ENCODE results near the gene GET3. TPM values are rescaled to one million over a fixed set of nuclear protein-coding genes. Genes with fewer than 3 reads are reported as not detected.

Gene GET3
- total and polyA plus RNA-seq, 2 of the 13 experiments (the other 11 are each of a cell fraction or from before 2014, with no cell fraction given) = 57.7 to 59.4 TPM

GRCh38 chr19:12791345-12792050 lies 54.2 kb downstream of the GET3 start, which contains the start of gene JUNB (continued):
- TF ChIP-seq MNT (IDR thresholded peaks at IDR 0.05) = no peak; the same call in none of the 2 replicates
- peak; percentile 65 for TF ChIP-seq GMEB2 (CRISPR knock-in tag; IDR thresholded peaks at IDR 0.05; ENCODE audit: low read depth)
- peak; percentile 21 for TF ChIP-seq ZEB1 (IDR thresholded peaks at IDR 0.05; ENCODE audit: insufficient replicate concordance, low read depth)
- peak; percentile 93 for TF ChIP-seq GATA4 (IDR thresholded peaks at IDR 0.05; ENCODE audit: borderline replicate concordance, low read depth)
- peak; percentile 87 for TF ChIP-seq ZBTB7B (CRISPR knock-in tag; IDR thresholded peaks at IDR 0.05)
- TF ChIP-seq SP4 (CRISPR knock-in tag; IDR thresholded peaks at IDR 0.05) = peak; percentile 81; the same call in 1 of the 2 replicates
- peak; percentile 66 for TF ChIP-seq ZNF124 (CRISPR knock-in tag; IDR thresholded peaks at IDR 0.05)
- peak; percentile 100 for TF ChIP-seq POLR2G (IDR thresholded peaks at IDR 0.05; ENCODE audit: low read depth, low read length)
- no peak for TF ChIP-seq ZNF512 (CRISPR knock-in tag; IDR thresholded peaks at IDR 0.05)
- TF ChIP-seq ZNF768 (CRISPR knock-in tag; IDR thresholded peaks at IDR 0.05) = peak; percentile 76; the same call in 1 of the 2 replicates
- peak; percentile 82; the same call in 1 of the 2 replicates for TF ChIP-seq SMAD3 (CRISPR knock-in tag; IDR thresholded peaks at IDR 0.05)
- TF ChIP-seq ZBTB42 (CRISPR knock-in tag; IDR thresholded peaks at IDR 0.05) = no peak
- TF ChIP-seq GABPA (IDR thresholded peaks at IDR 0.05; ENCODE audit: low read depth, low read length) = peak; percentile 23; the same call in 1 of the 2 replicates
- TF ChIP-seq GABPA (CRISPR knock-in tag; IDR thresholded peaks at IDR 0.05; ENCODE audit: low read depth) = peak; percentile 75
- TF ChIP-seq STAT5B (CRISPR knock-in tag; IDR thresholded peaks at IDR 0.05) = peak; percentile 79; the same call in 1 of the 2 replicates
- 0 out of 2 replicates have a peak, but pooled peaks have one; percentile 40 for TF ChIP-seq ZNF235 (CRISPR knock-in tag; IDR thresholded peaks at IDR 0.05; ENCODE audit: borderline replicate concordance)
- TF ChIP-seq PATZ1 (CRISPR knock-in tag; IDR thresholded peaks at IDR 0.05) = peak; percentile 98
- no peak for TF ChIP-seq ZNF460 (CRISPR knock-in tag; IDR thresholded peaks at IDR 0.05; ENCODE audit: borderline replicate concordance)
- no peak for TF ChIP-seq RAD51 (IDR thresholded peaks at IDR 0.05; ENCODE audit: borderline replicate concordance)
- no peak for TF ChIP-seq ZNF292 (CRISPR knock-in tag; IDR thresholded peaks at IDR 0.05; ENCODE audit: borderline replicate concordance, low read depth)
- TF ChIP-seq SMYD3 (CRISPR knock-in tag; IDR thresholded peaks at IDR 0.05) = no peak
- TF ChIP-seq ZNF879 (CRISPR knock-in tag; IDR thresholded peaks at IDR 0.05) = 0 out of 2 replicates have a peak, but pooled peaks have one; percentile 63
- TF ChIP-seq ZNF569 (CRISPR knock-in tag; IDR thresholded peaks at IDR 0.05; ENCODE audit: borderline replicate concordance) = no peak
- no peak for TF ChIP-seq NRL (CRISPR knock-in tag; IDR thresholded peaks at IDR 0.05; ENCODE audit: borderline replicate concordance)

Measured in HepG2 (cell line).